H9 (cell line): ENCODE data around the gene ABCD4. TPM values are rescaled to one million over a fixed set of nuclear protein-coding genes. Genes with fewer than 3 reads are reported as not detected.

Experiments
- DNase-seq: peaks from one replicate; pipeline ENCODE4 v3.0.0-alpha.2; 2017
- H2AFZ ChIP-seq: one replicate; pipeline ENCODE4 v1.6.1; 2013; ENCODE audit warnings: mild to moderate bottlenecking, low read length, control low read depth, moderate library complexity
- H2AK5ac ChIP-seq: 2 replicates; pipeline ENCODE4 v1.6.1; 2013; ENCODE audit warnings: low read length, control low read depth, mixed read lengths; ENCODE audit not compliant: insufficient read length
- H2BK120ac ChIP-seq: one replicate; pipeline ENCODE4 v1.6.1; 2013; ENCODE audit warnings: low read depth, mild to moderate bottlenecking, low read length, control low read depth, inconsistent platforms; ENCODE audit not compliant: poor library complexity, severe bottlenecking
- H2BK12ac ChIP-seq: 2 replicates; pipeline ENCODE4 v1.6.1; 2013; ENCODE audit warnings: low read length, control low read depth, mixed read lengths, low read depth; ENCODE audit not compliant: insufficient read length
- H2BK15ac ChIP-seq: 2 replicates; pipeline ENCODE4 v1.6.1; 2013; ENCODE audit warnings: low read depth, low read length, control low read depth
- H2BK20ac ChIP-seq: one replicate; pipeline ENCODE4 v1.6.1; 2013; ENCODE audit warnings: low read depth, mild to moderate bottlenecking, low read length, control low read depth, inconsistent platforms; ENCODE audit not compliant: poor library complexity, severe bottlenecking
- H2BK5ac ChIP-seq: 2 replicates; pipeline ENCODE4 v1.6.1; 2013; ENCODE audit warnings: low read length, control low read depth, mixed read lengths; ENCODE audit not compliant: insufficient read length
- H3K14ac ChIP-seq: 2 replicates; pipeline ENCODE4 v1.6.1; 2013; ENCODE audit warnings: low read length, control low read depth; ENCODE audit not compliant: insufficient read depth
- H3K18ac ChIP-seq: 2 replicates; pipeline ENCODE4 v1.6.1; 2013; ENCODE audit warnings: low read depth, mild to moderate bottlenecking, mixed read lengths, low read length, control low read depth; ENCODE audit not compliant: insufficient read length
- H3K23ac ChIP-seq: 2 replicates; pipeline ENCODE4 v1.6.1; 2013; ENCODE audit warnings: low read length, control low read depth, mixed read lengths, low read depth; ENCODE audit not compliant: insufficient read length
- H3K23me2 ChIP-seq: 2 replicates; pipeline ENCODE4 v1.6.1; 2013; ENCODE audit warnings: low read depth, mild to moderate bottlenecking, mixed read lengths, low read length, control low read depth; ENCODE audit not compliant: insufficient read length, poor library complexity, severe bottlenecking
- H3K27ac ChIP-seq: 2 replicates; pipeline ENCODE4 v1.5.1; 2013; ENCODE audit warnings: low read length, control low read depth, mixed read lengths, low read depth; ENCODE audit not compliant: insufficient read length
- H3K27me3 ChIP-seq: 2 replicates; pipeline ENCODE4 v1.6.1; 2013; ENCODE audit warnings: low read length, control low read depth, inconsistent platforms; ENCODE audit not compliant: insufficient read depth
- H3K4ac ChIP-seq: 2 replicates; pipeline ENCODE4 v1.6.1; 2013; ENCODE audit warnings: low read depth, mild to moderate bottlenecking, control low read depth, inconsistent platforms, low read length, moderate library complexity
- H3K4me1 ChIP-seq: 2 replicates; pipeline ENCODE4 v1.6.1; 2013; ENCODE audit warnings: low read length, control low read depth, inconsistent platforms; ENCODE audit not compliant: insufficient read depth
- H3K4me2 ChIP-seq: 2 replicates; pipeline ENCODE4 v1.6.1; 2013; ENCODE audit warnings: low read length, control low read depth, mixed read lengths; ENCODE audit not compliant: insufficient read length, insufficient read depth
- H3K56ac ChIP-seq: 2 replicates; pipeline ENCODE4 v1.6.1; 2013; ENCODE audit warnings: low read depth, mild to moderate bottlenecking, mixed read lengths, low read length, control low read depth; ENCODE audit not compliant: insufficient read length
- H3K79me1 ChIP-seq: 2 replicates; pipeline ENCODE4 v1.6.1; 2013; ENCODE audit warnings: low read depth, mild to moderate bottlenecking, moderate library complexity, low read length, control low read depth, inconsistent platforms; ENCODE audit not compliant: insufficient read depth, poor library complexity, severe bottlenecking
- H3K79me2 ChIP-seq: 2 replicates; pipeline ENCODE4 v1.6.1; 2013; ENCODE audit warnings: low read length, control low read depth, inconsistent platforms; ENCODE audit not compliant: insufficient read depth
- H3K9ac ChIP-seq: 2 replicates; pipeline ENCODE4 v1.6.1; 2013; ENCODE audit warnings: low read length, control low read depth, mixed read lengths; ENCODE audit not compliant: insufficient read length; ENCODE audit errors: extremely low read depth
- H3K9me3 ChIP-seq: one replicate; pipeline ENCODE4 v1.6.1; 2013; ENCODE audit warnings: low read depth, low read length, inconsistent platforms; ENCODE audit not compliant: control insufficient read depth
- H3T11ph ChIP-seq: one replicate; pipeline ENCODE4 v1.6.1; 2013; ENCODE audit warnings: mild to moderate bottlenecking, low read length, control low read depth, inconsistent platforms
- H4K20me1 ChIP-seq: one replicate; pipeline ENCODE4 v1.6.1; 2013; ENCODE audit not compliant: control insufficient read depth, insufficient read length, insufficient read depth
- H4K5ac ChIP-seq: 2 replicates; pipeline ENCODE4 v1.6.1; 2013; ENCODE audit warnings: low read depth, mild to moderate bottlenecking, mixed read lengths, low read length, control low read depth; ENCODE audit not compliant: insufficient read length
- H4K8ac ChIP-seq: replicated peaks from 2 replicates; pipeline ENCODE4 v1.6.1; 2013; ENCODE audit warnings: low read length, control low read depth, mixed read lengths, low read depth; ENCODE audit not compliant: insufficient read length
- H4K91ac ChIP-seq: 2 replicates; pipeline ENCODE4 v1.6.1; 2013; ENCODE audit warnings: low read depth, mild to moderate bottlenecking, moderate library complexity, mixed read lengths, low read length, control low read depth; ENCODE audit not compliant: insufficient read length
- H3K27ac Mint-ChIP-seq, 3 experiments: 2 replicates in 2 of 3; 3 replicates in 1 of 3; pipeline ENCODE4 v1.8.0; 2020 to 2021; ENCODE audit warnings: mixed read lengths in 3 of 3, mild to moderate bottlenecking in 1 of 3, moderate library complexity in 1 of 3
- H3K27me3 Mint-ChIP-seq: 2 replicates; pipeline ENCODE4 v1.8.0; 2021; ENCODE audit warnings: low read depth, mild to moderate bottlenecking, moderate library complexity, mixed read lengths
- H3K36me3 Mint-ChIP-seq, 3 experiments: 2 replicates in 2 of 3; 3 replicates in 1 of 3; pipeline ENCODE4 v1.8.0; 2020 to 2021; ENCODE audit warnings: low read depth in 3 of 3, mixed read lengths in 3 of 3; ENCODE audit not compliant: insufficient read depth in 1 of 3
- H3K4me1 Mint-ChIP-seq, 2 experiments: 2 replicates each; pipeline ENCODE4 v1.8.0; 2020; ENCODE audit warnings: mixed read lengths in 2 of 2
- H3K4me3 Mint-ChIP-seq, 2 experiments: 2 replicates in 1 of 2; 3 replicates in 1 of 2; pipeline ENCODE4 v1.8.0; 2020 to 2021; ENCODE audit warnings: mild to moderate bottlenecking in 2 of 2, mixed read lengths in 2 of 2, moderate library complexity in 1 of 2
- H3K9me3 Mint-ChIP-seq, 2 experiments: 2 replicates in 1 of 2; 3 replicates in 1 of 2; pipeline ENCODE4 v1.8.0; 2020; ENCODE audit warnings: mild to moderate bottlenecking in 2 of 2, mixed read lengths in 2 of 2, moderate library complexity in 1 of 2
- WGBS: extraction: QIAGEN DNeasy Blood & Tissue Kit; methylation state at CpG from one replicate; pipeline ENCODE4 v1.1.7; 2013; ENCODE audit warnings: missing lambda C conversion rate, low lambda C conversion rate, mixed read lengths; ENCODE audit not compliant: insufficient read length; ENCODE audit errors: extremely low coverage; 5-methylcytosine and 5-hydroxymethylcytosine counted together
- total RNA-seq: library from RNA; stranded (reverse); gene quantifications from 2 replicates; pipeline ENCODE4 v1.2.1, GENCODE V29; 2021
- TF ChIP-seq, protein P1 (sequence below): fragments of 200-600 bp; sonication (generic); conservative IDR thresholded peaks from 3 replicates; pipeline ENCODE4 v1.8.0; 2021; ENCODE audit warnings: antibody characterized with exemption, mild to moderate bottlenecking

Gene ABCD4
- total RNA-seq, 1 experiment from 2014 or later, result 80.9 TPM

DNA sequence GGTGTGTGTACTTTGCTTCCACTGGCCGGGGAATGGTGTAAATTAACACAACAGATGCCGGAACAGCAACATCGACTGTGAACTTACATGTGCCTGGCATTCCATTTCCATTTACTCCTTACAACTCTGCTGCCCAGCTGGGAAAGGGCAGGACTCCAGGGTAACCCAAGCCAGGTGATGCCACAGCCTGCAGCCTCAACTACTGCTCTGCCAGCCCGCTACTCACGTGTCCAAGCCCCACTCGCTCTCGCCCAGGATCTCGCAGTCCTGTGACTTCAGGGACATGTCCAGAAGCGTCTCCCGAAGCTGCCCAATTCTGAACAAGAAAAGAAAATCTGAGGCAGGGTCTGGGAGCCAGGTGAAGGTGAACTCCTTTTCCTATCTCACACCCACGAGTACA is 10.7 kb downstream of the ABCD4 start:
- H3K9ac ChIP-seq, result no peak overlapping the region
- no peak overlapping the region for H4K91ac ChIP-seq
- no peaks in the 10 kb centered on the region for H3K9me3 ChIP-seq
- H3K27ac ChIP-seq, result no peak overlapping the region
- no peak overlapping the region for H2BK15ac ChIP-seq
- H3K27ac Mint-ChIP-seq, result no peak overlapping the region
- H2BK12ac ChIP-seq, result no peak overlapping the region
- no peak overlapping the region for H2BK5ac ChIP-seq
- no CpG with 5 or more reads among the region's 11 CpGs for WGBS
- no peak overlapping the region for H4K8ac ChIP-seq
- no peak overlapping the region for H2BK120ac ChIP-seq
- no peak overlapping the region for H3K14ac ChIP-seq
- no peak overlapping the region for H2AK5ac ChIP-seq
- no peak overlapping the region for H3T11ph ChIP-seq
- no peak overlapping the region for H2AFZ ChIP-seq
- no peak overlapping the region for H4K5ac ChIP-seq
- H3K36me3 Mint-ChIP-seq, result peaks cover 32 to 81% (median 80%) of the 10 kb centered on the region in 3 experiments
- H3K9me3 Mint-ChIP-seq, result no peaks in the 10 kb centered on the region
- TF ChIP-seq, protein P1, sequence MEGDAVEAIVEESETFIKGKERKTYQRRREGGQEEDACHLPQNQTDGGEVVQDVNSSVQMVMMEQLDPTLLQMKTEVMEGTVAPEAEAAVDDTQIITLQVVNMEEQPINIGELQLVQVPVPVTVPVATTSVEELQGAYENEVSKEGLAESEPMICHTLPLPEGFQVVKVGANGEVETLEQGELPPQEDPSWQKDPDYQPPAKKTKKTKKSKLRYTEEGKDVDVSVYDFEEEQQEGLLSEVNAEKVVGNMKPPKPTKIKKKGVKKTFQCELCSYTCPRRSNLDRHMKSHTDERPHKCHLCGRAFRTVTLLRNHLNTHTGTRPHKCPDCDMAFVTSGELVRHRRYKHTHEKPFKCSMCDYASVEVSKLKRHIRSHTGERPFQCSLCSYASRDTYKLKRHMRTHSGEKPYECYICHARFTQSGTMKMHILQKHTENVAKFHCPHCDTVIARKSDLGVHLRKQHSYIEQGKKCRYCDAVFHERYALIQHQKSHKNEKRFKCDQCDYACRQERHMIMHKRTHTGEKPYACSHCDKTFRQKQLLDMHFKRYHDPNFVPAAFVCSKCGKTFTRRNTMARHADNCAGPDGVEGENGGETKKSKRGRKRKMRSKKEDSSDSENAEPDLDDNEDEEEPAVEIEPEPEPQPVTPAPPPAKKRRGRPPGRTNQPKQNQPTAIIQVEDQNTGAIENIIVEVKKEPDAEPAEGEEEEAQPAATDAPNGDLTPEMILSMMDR, result no peak
- DNase-seq, result no peak
- H3K4me1 Mint-ChIP-seq, result peaks cover 10 to 13% of the 10 kb centered on the region in 2 experiments
- no peak overlapping the region for H3K23ac ChIP-seq
- H3K27me3 Mint-ChIP-seq, result no peaks in the 10 kb centered on the region; the same call in 1 of the 2 replicates
- no peak overlapping the region for H2BK20ac ChIP-seq
- no peaks in the 10 kb centered on the region for H3K23me2 ChIP-seq
- no peaks in the 10 kb centered on the region for H3K27me3 ChIP-seq
- H3K4me3 Mint-ChIP-seq, result no peak overlapping the region
- H3K4ac ChIP-seq, result no peak overlapping the region
- no peak overlapping the region for H3K4me2 ChIP-seq
- no peak overlapping the region for H3K18ac ChIP-seq
- no peaks in the 10 kb centered on the region for H3K79me2 ChIP-seq
- no peaks in the 10 kb centered on the region for H4K20me1 ChIP-seq
- H3K79me1 ChIP-seq, result peaks cover 3% of the 10 kb centered on the region
- no peak overlapping the region for H3K56ac ChIP-seq
- no peaks in the 10 kb centered on the region; the same call in 1 of the 2 replicates for H3K4me1 ChIP-seq
